Vagina (tissue), 2 donors: ENCODE results near the gene PRUNE2. TPM values are rescaled to one million over a fixed set of nuclear protein-coding genes. Genes with fewer than 3 reads are reported as not detected.

Source experiments
- DNase-seq, 2 donors: peaks; one replicate each; pipeline ENCODE4 v3.0.0-alpha.2; 2017; ENCODE audit errors: extremely low spot score in 2 of 2
- H3K27ac ChIP-seq: fragments of 200-600 bp; sonication (generic); one replicate; pipeline ENCODE4 v1.5.1; 2019
- H3K27me3 ChIP-seq: fragments of 200-600 bp; sonication (generic); one replicate; pipeline ENCODE4 v1.5.1; 2019
- H3K36me3 ChIP-seq, 2 donors: fragments of 200-600 bp; sonication (generic); one replicate each; pipeline ENCODE4 v1.5.1; 2017 to 2019
- H3K4me1 ChIP-seq: fragments of 200-600 bp; sonication (generic); one replicate; pipeline ENCODE4 v1.5.1; 2019
- H3K4me3 ChIP-seq, 2 donors: fragments of 200-600 bp; sonication (generic); 1 replicate in 1 of 2; 2 replicates in 1 of 2; pipeline ENCODE4 v1.5.1; 2016 to 2019
- H3K9me3 ChIP-seq: fragments of 200-600 bp; sonication (generic); one replicate; pipeline ENCODE4 v1.5.1; 2019
- POLR2A ChIP-seq, 2 donors: fragments of 450-650 bp; IDR thresholded peaks; one replicate each; pipeline ENCODE4 v1.6.1; 2017; ENCODE audit warnings: antibody characterized with exemption in 2 of 2, mild to moderate bottlenecking in 2 of 2, moderate library complexity in 2 of 2
- POLR2AphosphoS5 ChIP-seq, 2 donors: sonication (generic); formaldehyde crosslinking; IDR thresholded peaks; one replicate each; pipeline ENCODE4 v1.9.0; 2017; ENCODE audit warnings: antibody characterized with exemption in 2 of 2, mild to moderate bottlenecking in 2 of 2, low read depth in 1 of 2; ENCODE audit not compliant: insufficient read depth in 1 of 2
- intact Hi-C: fragments of 100-400 bp; cut with DNase I; formaldehyde crosslinking; loops from one replicate; pipeline ENCODE4 v1.15.1; 2023
- total RNA-seq: library from RNA; depleted of rRNA; stranded (reverse); fragments of >200 nt; gene quantifications from one replicate; pipeline ENCODE4 v1.2.3, GENCODE V29; 2016
- TF ChIP-seq, protein P1 (sequence below), 3 experiments: fragments of 450-650 bp in 2 of 3; fragments of 200-600 bp in 1 of 3; sonication (generic) in 1 of 3; IDR thresholded peaks; one replicate each; pipeline ENCODE4 v1.5.1; 2017 to 2019; ENCODE audit warnings: antibody characterized with exemption in 3 of 3, mild to moderate bottlenecking in 2 of 3, moderate library complexity in 2 of 3

Gene PRUNE2
- total RNA-seq, 1 donor from 2014 or later, result 75.6 TPM

DNA sequence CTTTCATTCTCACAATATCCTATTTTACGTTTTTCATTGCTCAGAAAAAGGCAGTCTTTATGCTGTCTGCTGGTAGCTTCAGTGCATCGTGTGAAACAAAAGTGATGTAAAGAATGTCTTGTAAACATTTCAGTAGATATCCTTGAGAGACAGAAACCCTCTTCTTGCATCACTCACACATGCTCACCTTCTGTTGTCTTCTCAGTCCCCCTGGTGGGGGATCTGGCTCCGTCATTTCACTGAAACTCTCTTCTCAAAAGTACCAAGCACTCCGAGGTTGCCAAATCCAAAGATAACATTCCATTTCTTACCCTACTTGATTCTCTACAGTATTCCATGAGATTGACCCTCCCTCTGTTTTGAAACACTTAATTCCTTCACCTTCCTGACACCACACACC is 187.7 kb downstream of the PRUNE2 start:
- no peak for DNase-seq
- intact Hi-C loops, result no loop called here
- no peaks in the 10 kb centered on the region for H3K27me3 ChIP-seq
- no peak overlapping the region for H3K27ac ChIP-seq
- no peaks in the 10 kb centered on the region for H3K9me3 ChIP-seq
- no peaks in the 10 kb centered on the region for H3K36me3 ChIP-seq
- no peak overlapping the region for H3K4me3 ChIP-seq
- TF ChIP-seq POLR2AphosphoS5 (IDR thresholded peaks at IDR 0.05; ENCODE audit: insufficient read depth in 1 of 2, low read depth in 1 of 2), result no peak
- TF ChIP-seq, protein P1, sequence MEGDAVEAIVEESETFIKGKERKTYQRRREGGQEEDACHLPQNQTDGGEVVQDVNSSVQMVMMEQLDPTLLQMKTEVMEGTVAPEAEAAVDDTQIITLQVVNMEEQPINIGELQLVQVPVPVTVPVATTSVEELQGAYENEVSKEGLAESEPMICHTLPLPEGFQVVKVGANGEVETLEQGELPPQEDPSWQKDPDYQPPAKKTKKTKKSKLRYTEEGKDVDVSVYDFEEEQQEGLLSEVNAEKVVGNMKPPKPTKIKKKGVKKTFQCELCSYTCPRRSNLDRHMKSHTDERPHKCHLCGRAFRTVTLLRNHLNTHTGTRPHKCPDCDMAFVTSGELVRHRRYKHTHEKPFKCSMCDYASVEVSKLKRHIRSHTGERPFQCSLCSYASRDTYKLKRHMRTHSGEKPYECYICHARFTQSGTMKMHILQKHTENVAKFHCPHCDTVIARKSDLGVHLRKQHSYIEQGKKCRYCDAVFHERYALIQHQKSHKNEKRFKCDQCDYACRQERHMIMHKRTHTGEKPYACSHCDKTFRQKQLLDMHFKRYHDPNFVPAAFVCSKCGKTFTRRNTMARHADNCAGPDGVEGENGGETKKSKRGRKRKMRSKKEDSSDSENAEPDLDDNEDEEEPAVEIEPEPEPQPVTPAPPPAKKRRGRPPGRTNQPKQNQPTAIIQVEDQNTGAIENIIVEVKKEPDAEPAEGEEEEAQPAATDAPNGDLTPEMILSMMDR (IDR thresholded peaks at IDR 0.05), result no peak
- TF ChIP-seq POLR2A (IDR thresholded peaks at IDR 0.05), result no peak
- peaks cover 7% of the 10 kb centered on the region for H3K4me1 ChIP-seq

DNA sequence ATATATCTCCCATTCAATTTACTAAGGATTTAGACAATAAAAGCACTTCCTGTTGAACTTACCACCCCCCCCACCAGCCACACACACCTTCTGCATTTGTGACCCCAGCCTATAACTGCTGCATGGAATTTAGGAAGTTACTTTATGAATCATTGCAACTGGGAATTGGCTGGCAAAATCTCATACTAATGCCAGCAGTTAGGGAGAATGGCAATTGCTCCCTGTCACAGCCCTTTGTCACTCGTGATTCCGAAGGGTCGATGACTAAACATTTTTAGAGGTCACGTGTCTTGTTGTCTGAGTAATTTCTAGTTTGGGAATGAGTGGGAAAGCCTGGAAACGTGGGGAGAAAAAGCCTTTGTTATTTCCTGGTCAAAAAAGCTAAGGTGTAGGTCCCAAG is 188.3 kb downstream of the PRUNE2 start:
- DNase-seq, result no peak
- H3K27me3 ChIP-seq, result no peaks in the 10 kb centered on the region
- no peaks in the 10 kb centered on the region for H3K36me3 ChIP-seq
- TF ChIP-seq POLR2A (IDR thresholded peaks at IDR 0.05), result no peak
- TF ChIP-seq, protein P1 (IDR thresholded peaks at IDR 0.05), result no peak
- no peak for TF ChIP-seq POLR2AphosphoS5 (IDR thresholded peaks at IDR 0.05; ENCODE audit: insufficient read depth in 1 of 2, low read depth in 1 of 2)
- peaks cover 7% of the 10 kb centered on the region for H3K4me1 ChIP-seq
- no peaks in the 10 kb centered on the region for H3K9me3 ChIP-seq
- intact Hi-C loops, result no loop called here
- no peak overlapping the region for H3K27ac ChIP-seq
- no peak overlapping the region for H3K4me3 ChIP-seq

DNA sequence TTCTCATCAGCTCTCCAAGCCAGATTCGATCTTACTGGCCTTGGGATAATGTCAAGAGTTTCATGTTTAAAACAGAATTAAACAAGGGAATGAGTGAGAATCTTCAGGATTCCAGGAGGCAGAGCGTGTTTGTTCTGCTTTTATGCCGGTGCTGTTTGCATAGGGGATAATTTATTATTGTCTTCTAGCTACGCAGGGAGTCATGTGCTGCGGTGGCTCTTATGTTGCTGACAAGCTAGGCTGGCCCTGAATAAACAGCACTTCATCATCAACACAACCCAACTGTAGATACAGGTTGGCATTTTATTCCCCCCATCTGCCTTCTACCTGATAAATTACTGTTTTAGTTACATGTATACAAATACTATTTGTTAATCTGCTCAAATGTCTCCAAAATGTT is 188.7 kb downstream of the PRUNE2 start:
- intact Hi-C loops, result no loop called here

DNA sequence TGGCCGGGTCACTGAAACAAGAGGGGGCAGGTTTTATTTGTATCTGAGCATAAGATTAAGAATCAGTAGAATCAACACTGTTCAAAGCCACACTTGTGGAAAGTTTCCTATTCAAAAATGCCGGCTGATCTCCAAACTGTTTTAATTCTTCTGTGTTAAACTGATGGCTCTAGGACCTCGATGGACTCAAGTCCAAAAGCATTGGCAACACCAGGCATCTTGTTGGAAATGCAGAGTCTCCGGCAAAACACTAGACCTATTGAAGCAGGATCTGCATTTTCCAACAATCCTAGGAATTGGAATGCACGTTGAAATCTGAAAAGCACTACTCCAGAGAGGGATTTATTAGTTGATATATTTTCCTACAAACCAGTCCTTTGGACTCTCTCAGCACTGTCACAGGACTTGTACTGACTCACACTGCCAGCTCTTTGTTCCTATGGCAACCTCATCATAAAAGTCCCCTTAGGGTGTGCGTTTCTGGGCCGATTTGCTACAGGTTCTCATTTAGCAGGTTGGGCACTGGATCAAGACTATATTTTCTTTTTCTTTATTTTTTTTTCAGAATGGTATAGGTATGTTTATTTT is 189.7 kb downstream of the PRUNE2 start:
- intact Hi-C loops, result no loop called here
- Histone ChIP-seq H3K27me3 (no peaks in the 10 kb centered on the region), H3K36me3 (no peaks in the 10 kb centered on the region), H3K4me3 (no peak overlapping the region), H3K4me1 (peaks cover 7% of the 10 kb centered on the region), H3K27ac (no peak overlapping the region), H3K9me3 (no peaks in the 10 kb centered on the region)
- no peak for TF ChIP-seq POLR2AphosphoS5 (IDR thresholded peaks at IDR 0.05; ENCODE audit: insufficient read depth in 1 of 2, low read depth in 1 of 2)
- no peak for TF ChIP-seq POLR2A (IDR thresholded peaks at IDR 0.05)
- TF ChIP-seq, protein P1 (IDR thresholded peaks at IDR 0.05), result no peak
- no peak for DNase-seq

More for the DNA sequence above, 188.7 kb downstream of the PRUNE2 start:
- Histone ChIP-seq H3K27me3 (no peaks in the 10 kb centered on the region), H3K36me3 (no peaks in the 10 kb centered on the region), H3K9me3 (no peaks in the 10 kb centered on the region), H3K4me1 (peaks cover 7% of the 10 kb centered on the region), H3K27ac (no peak overlapping the region), H3K4me3 (no peak overlapping the region)
- no peak for DNase-seq
- TF ChIP-seq, protein P1 (IDR thresholded peaks at IDR 0.05), result no peak
- TF ChIP-seq POLR2AphosphoS5 (IDR thresholded peaks at IDR 0.05; ENCODE audit: insufficient read depth in 1 of 2, low read depth in 1 of 2) (no peak), POLR2A (IDR thresholded peaks at IDR 0.05) (no peak)

DNA sequence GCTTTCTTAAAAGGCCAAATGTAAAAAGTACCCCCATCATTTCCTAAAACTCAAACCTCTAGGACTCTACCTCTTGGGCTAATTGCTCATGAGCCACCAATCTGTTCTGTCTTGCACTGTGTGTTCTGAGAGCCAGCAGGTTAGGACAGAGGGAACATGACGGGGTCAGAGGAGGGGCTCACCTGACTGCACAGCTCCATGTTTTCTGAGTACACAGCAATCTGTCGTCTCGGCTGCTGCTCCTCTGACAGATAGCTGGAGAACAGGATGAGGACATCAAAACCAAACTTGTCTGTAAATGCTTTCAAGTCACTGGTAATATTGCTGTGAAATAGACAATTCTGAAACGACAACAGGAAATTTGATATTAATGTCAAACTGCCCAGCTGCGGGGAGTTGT is 192.5 kb downstream of the PRUNE2 start:
- Histone ChIP-seq H3K27ac (no peak overlapping the region), H3K36me3 (no peaks in the 10 kb centered on the region), H3K27me3 (no peaks in the 10 kb centered on the region), H3K4me1 (peaks cover 7% of the 10 kb centered on the region), H3K9me3 (no peaks in the 10 kb centered on the region), H3K4me3 (no peak overlapping the region)
- intact Hi-C loops, result no loop called here
- TF ChIP-seq POLR2A (IDR thresholded peaks at IDR 0.05), result no peak
- no peak for TF ChIP-seq POLR2AphosphoS5 (IDR thresholded peaks at IDR 0.05; ENCODE audit: insufficient read depth in 1 of 2, low read depth in 1 of 2)
- TF ChIP-seq, protein P1 (IDR thresholded peaks at IDR 0.05), result no peak
- no peak for DNase-seq
